ENCODE data around the gene NHLRC2.

- TF ChIP-seq CTCF (IDR thresholded peaks at IDR 0.05) (no peak), POLR2A (IDR thresholded peaks at IDR 0.05) (no peak)
Measured at GRCh38 chr10:113889911-113890310, 35.5 kb downstream of the NHLRC2 start.

Data from sigmoid colon (tissue), 3 donors.